HL-60/S4 treated with phorbol 12-myristate 13-acetate at 8.2 ng/mL for 4 days and 3 days (cell line): ENCODE results near the gene KRTAP10-2.

ENCODE experiments used
- in situ Hi-C: fragments of 300-500 bp; cut with MboI; formaldehyde crosslinking; loops from 2 replicates; pipeline ENCODE4 v1.15.0; 2022; ENCODE audit warnings: low sequenced_read_pairs

KRTAP10-2 gene

DNA sequence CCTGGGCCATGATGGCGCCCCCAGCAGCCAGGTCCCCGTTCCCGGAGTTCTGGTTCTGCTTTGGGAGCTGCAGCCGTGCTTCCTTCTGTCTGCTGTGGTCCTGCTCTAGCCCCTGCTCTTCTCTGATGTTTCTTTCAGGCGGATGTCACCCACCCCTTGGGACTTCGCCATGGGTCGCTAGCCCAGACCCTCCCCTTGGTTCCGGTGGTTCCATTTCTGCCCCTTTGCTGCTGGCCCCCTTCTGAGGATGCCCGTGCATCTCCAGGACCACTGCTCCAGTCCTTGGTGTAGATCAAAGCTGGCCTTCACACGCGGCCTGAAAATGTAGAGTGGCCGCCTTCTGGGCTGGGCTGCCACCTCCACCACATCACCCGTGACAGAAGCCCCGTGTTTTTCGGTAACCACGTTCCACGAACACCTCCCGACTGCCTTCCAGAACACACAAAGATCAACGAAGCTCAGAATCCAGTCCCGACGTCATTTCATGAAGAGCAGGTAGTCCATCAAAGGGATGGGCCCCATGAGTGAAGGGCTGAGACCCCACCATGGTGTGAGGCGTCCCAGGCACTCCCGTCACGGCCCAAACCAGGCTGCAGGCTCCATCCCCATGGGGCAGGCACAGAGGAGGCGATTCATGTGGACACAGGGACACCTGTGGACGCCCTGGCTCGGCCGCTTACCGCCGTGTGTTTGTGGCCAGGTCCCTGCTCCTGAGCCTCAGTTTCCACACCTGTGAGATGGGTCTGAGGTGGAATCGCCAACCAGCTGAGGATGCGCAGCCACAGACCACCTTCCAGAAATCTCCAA is 35.7 kb downstream of the KRTAP10-2 start:
- in situ Hi-C loops, result loop anchor here (25.0 kb wide), 1 partner anchor 272 kb away; no protein-coding TSS in a partner anchor

DNA sequence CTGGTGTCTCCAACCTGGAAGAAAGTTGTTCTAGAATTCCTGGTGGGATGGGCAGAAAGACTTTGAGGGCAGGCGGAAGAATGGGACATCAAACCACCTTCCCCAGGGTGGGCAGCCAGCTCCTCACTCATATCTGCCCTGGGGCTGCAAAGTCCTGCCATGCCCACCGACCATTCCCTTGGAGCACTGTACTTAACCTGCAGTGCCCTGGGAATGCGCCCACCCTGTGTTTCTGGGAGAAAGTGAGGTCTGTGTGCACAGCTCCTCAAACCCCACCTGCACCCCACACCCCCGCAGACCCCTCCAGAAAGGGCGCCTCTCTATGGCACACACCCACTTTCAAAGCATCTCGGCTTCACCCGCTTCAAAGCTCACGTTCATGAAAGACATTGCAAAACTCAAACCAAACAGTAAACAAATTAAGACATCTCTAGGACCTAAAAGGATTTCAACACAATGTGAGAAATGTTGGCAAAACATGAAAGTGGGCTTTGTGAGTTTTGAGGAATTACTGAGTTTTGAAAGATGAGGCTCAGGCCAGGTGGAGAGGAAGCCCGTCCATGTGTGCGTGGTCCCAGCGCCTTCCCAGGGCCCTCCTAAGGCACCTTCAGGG is 36.5 kb downstream of the KRTAP10-2 start:
- in situ Hi-C loops, result loop anchor here (25.0 kb wide), 1 partner anchor 272 kb away; no protein-coding TSS in a partner anchor

DNA sequence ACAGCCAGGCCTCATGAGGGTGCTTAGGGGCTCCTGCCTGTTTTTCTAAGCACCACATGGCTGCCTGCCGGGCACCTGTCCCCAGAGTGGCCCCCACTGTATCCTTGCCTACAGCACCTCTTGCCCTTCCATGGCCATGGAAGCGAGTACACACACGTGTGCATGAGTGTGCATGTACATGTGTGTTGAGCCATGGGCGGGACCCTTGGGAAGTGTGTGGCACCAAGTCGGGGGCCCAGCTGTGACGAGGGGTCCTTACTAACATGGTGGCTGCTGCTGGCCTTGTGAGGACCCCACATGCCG is 37.1 kb downstream of the KRTAP10-2 start:
- in situ Hi-C loops, result loop anchor here (25.0 kb wide), 1 partner anchor 273 kb away; no protein-coding TSS in a partner anchor

DNA sequence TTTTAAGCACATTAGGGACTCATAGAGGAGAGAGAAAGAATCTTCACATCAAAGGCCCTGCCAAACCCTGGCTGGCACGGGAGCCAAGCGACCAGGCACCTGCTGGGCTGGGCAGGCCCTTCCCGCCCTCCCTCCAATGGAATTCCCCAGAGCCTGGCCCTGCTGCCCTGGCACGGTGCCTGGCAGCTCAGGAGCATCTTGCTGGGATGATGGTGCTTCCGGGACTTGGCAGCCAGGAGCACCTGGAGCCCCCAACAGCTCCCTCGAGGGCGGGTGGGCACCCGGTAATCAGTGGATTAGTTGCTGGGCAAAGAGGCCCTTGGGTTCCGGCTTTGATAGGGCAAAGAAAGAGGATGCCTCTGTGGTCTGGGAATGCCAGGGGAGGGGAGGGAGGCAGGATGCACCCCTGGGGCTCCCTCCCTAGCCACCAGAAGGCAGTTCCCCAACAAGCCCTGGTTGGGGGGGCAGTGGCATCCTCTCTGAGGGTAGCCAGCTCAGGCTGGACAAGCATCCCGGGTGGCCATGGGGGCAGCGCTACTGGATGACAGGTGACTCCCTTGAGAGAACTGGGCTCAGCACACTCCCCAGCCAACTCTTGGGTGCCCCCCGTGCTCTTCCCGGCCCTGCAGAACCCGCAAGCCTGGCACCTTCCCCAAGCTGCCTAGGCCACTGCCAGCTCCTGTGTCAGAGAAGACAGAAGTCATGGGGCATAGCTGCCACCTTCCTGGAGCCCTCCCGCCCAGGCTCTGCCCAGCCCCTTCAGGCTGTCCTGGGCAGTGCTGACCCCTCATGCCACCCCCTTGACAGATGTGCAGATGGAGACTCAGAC is 37.7 kb downstream of the KRTAP10-2 start:
- in situ Hi-C loops, result loop anchor here (25.0 kb wide), 1 partner anchor 274 kb away; no protein-coding TSS in a partner anchor

DNA sequence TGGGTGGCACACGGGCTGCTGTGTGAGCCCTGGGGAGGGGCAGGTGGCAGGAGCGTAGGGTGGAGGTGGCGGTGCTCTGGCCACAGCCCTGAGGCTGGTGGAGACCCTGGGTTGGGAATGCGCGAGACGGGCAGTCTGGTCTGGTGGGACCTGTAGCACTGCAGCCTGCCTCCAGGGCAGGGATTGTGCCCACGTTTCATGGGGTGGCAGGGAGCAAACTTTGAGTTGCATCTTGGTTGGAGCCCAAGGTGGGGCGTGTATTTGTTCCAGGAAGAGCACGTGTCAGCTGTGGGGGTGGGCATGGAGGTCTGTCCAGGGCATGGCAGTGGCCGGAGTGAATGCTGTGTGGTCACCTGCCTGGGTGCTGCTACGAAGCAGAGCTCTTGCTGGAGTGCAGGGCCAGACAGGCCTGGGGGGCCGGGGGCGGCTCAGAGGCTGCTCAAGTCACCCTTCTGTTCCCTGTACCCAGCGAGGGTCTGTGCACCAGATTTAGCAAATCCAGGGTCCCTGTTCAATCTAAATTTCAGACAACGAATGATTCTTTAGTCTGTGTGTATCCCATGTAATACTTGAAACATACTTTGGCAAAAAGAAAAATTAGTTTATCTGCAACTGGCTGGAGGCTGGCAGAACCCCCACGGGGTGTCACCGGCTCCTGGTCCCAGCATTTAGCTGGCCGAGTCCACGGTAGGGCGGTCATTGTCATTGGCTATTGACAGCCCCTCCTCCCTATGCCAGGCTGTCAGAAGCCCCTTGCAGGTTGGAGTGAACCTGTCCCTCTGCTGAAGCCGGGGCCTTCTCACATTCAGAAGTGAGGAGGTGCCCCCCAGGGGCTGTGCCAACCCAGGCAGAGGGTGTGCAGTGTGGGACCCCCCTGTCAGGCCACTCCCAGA is 38.6 kb downstream of the KRTAP10-2 start:
- in situ Hi-C loops, result loop anchor here (25.0 kb wide), 1 partner anchor 275 kb away; no protein-coding TSS in a partner anchor

DNA sequence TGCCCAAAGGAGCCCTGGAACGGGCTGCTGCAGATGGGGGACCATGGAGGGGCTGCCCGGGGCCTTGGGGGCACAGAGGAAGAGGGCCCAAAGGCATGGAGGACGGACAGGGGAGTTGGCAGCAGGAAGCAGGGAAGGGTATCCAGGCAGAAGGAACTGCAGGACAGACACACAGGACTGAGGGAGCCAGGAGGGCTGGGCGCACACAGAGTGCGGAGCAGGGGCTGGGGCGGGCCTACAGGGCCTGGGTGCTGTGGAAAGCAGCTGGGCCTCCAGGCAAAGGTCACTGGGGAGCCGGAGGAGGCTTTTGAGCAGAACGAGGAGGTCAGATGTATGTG is 39.4 kb downstream of the KRTAP10-2 start:
- in situ Hi-C loops, result loop anchor here (25.0 kb wide), 1 partner anchor 275 kb away; no protein-coding TSS in a partner anchor

DNA sequence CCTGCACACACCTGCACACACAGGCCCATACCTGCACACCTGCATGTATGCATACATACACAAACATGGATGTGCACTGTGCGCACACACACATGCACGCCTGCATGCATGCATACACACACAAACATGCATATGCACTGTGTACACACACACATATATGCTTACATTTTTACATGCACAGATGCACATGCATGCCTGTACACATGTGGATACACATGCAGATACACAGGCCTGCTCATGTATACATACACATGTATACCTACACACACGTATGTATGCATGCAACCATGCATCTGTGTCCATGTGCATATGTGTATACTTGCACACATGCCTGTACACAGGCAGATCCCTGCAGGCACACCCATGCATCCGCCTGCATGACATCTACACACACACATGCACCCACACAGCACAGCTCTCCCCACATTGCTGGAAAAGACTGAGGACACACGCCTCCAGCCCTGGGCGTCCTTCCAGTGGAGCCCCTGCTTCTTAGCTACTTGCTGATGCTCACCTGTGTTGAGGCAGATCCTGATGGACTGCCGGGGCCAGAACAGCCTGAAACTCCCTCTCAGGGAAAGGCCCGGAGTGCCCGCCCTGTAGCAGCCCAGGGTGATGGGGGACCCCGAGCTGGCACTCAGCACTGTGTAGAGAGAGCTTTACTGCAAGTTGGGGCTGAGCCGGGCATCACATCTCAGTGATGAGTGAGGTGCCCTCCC is 39.9 kb downstream of the KRTAP10-2 start:
- in situ Hi-C loops, result loop anchor here (25.0 kb wide), 1 partner anchor 276 kb away; no protein-coding TSS in a partner anchor

DNA sequence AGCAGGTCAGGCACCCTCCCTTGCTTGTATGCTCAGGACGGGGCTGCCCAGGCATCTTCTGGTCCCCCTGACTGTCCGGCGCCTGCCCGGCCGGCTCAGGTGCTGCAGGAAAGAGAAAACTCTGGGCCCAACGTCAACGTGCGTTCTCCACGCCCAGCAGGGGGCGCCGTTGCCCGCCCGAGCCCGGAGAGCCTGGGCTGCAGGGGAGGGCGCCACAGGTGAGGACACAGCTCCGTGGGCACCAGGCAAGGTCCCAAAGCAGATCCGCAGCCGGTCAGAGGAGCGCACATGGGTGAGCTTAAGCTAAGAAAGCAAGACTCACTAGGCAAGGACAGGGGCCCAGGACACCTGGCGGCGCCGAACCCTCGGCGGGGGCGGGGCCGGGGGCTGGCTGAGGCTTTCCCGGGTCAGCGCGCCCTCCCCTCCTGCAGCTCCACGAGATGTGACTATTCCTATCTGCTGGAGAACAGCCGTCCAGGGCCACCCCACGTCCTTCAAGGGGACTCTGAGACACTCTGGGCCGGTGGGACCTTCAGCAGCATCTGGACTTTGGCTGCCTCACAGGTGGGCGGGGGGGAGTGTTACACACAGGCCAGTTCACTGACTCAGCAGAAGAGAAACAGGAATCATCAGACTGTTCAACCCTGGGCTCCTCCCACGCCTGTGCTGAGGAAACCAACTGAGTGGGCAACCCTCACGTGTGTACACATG is 40.6 kb downstream of the KRTAP10-2 start:
- in situ Hi-C loops, result loop anchor here (25.0 kb wide), 1 partner anchor 277 kb away; no protein-coding TSS in a partner anchor

DNA sequence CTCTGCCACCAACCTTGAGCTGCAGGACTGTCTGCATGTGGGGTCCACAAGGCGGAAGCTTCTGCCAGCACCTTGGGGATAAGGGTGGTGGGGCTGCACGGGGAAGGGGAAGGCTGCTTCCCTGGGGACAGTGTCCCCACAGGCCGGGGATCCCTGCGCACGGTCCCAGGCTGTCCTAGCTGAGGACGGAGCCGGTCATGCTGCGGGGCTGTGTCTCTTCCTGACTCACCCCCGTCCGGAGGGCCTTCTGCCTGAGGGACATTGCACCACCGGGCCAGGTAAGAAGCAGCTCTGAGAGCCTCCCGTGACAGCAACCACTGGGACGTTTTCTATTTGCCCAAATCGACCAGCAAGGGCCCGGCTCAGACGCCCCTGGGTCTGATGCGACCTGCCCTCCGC is 41.2 kb downstream of the KRTAP10-2 start:
- in situ Hi-C loops, result loop anchor here (25.0 kb wide), 1 partner anchor 277 kb away; no protein-coding TSS in a partner anchor

DNA sequence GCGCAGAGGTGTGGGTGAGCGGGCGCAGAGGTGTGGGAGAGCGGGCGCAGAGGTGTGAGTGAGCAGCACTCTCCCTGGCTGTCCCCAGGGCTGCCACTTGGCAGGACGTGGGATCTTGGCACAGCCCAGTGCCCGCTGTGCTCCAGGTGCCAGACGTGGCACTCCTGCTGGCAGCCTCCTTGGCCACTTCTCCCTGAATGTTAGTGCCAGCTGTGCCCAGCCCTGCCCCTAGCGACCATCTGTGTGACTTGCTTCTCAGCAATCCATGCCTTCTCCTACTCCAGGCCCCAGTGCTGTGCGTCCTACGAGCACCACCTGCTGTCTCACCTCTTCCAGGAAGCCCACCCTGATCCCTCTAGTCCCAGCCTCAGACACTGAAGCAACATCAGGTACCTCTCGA is 41.8 kb downstream of the KRTAP10-2 start:
- in situ Hi-C loops, result loop anchor here (25.0 kb wide), 1 partner anchor 278 kb away; no protein-coding TSS in a partner anchor

DNA sequence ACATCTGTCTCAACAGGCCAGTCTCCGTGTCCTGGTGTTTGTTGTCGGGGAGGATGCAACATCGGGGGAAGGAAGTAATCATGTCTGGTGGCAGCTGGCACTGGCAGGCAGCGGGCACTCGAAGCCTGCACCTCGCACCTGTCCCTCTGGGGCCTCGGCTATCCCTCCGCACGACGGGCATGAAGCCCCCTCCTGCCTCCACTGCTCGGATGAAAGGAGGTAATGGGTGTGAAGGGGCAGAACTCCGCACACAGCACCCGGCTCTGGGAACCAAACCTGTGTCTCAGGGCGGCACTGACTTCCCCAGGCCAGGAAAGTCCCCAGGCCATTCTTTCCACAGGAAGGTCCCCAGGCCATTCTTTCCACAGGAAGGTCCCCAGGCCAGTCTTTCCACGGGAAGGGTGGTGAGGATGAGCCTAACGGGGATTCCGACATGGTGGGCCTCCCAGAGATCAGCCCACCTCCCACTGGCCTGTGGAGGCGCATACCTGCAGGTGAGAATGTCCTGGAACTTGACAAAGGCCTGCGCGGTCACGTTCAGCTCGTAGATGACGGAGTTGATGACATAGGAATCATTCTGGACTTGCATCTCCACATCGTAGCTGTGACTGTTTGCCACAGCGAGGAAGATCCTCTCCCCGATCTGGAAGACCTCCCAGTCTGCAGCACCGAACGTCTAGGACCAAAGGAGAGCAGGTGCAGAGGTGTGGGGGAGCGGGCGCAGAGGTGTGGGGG is 42.4 kb downstream of the KRTAP10-2 start:
- in situ Hi-C loops, result loop anchor here (25.0 kb wide), 1 partner anchor 278 kb away; no protein-coding TSS in a partner anchor

DNA sequence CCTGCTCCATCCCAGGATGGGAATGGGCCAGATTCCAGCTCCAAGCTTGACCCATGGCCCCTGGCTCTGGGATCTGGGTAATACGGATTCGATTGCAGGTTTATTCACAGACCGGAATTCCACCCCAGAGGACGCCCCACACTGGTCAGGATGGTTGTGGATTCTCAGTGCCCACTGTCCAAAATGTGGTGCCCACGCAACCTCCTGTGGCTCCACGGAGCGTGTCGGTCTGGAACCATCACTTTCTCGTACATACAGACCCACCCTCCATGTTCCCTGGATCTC is 42.9 kb downstream of the KRTAP10-2 start:
- in situ Hi-C loops, result loop anchor here (25.0 kb wide), 1 partner anchor 279 kb away; no protein-coding TSS in a partner anchor

DNA sequence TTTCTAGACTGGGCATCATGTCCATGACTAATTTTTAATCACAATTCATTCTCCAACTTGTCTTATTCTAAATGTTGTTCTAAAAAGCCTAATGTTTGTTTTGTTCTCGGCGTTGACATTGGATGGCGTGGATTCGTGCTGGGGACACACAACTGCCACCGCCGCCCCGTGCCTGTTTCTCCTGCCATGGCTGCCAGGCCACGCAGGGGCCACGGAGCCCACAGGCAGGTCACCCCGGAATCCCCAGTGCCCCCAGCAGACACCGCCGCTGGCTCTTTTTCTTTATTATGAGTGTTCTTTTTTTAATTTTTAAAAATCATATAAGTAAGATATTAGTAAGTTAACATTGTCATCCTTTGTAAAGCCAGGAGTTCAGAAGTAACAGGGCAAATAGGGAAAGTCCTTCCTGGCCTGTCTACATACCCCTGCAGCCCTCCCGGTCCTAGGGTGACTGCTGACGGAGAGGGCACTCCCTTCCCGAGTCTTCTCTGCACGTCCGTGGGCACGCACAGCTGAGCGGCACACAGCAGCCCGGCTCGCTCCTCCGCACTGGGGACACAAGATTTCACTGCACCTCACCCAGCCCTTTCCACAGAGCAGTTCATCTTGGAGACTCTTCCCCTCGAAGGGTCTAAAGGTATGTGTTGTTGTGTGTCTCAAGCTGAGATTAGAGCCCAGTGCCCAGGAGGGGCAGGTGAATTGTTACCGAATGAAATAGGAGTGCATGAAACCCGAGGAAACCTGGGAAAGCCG is 43.5 kb downstream of the KRTAP10-2 start:
- in situ Hi-C loops, result loop anchor here (25.0 kb wide), 1 partner anchor 279 kb away; no protein-coding TSS in a partner anchor

DNA sequence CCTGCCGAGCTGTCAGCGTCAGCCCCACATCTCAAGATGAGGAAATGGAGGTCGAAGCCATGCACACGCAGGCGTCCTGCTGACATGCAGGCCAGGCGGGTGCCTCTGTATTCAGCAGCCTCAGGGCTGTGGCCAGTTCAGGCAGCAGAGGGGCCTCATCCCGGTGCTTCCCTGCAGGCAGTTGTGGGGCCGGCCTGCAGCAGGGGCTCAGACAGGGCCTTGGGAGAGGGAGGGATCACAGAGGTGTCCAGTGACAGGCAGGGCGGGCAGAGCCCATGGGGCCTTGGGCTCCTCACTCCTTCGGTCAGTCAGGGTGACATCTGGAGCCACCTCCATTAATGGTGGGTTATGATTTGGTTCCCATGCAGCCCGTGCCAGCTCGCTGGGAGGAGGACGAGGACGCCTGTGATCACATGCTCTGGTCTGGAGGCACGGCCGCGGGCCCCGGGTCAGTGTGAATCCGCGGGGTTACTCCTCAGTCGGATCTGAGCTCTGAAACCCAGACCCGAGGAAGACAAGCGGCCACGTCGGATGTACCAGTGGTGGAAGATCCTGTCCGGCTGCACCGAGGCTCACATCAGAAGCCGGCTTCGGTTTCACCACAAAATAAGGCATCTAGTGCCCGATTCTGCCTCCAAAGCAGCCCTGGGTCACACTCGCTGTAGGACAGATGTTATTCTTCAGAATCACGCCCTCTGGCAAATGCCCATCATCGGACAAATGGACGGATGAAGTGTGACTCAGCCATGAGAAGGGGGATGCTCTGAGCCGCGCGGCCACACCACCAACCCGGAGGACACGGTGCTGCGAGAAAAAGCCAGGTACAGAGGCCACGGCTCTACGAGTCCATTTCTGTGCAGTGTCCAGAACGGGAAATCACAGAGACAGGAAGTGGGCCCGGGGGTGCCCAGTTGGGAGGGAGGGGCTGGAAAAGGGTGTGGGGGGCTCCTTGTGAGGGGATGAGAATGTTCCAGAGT is 44.7 kb downstream of the KRTAP10-2 start:
- in situ Hi-C loops, result loop anchor here (25.0 kb wide), 1 partner anchor 281 kb away; no protein-coding TSS in a partner anchor

DNA sequence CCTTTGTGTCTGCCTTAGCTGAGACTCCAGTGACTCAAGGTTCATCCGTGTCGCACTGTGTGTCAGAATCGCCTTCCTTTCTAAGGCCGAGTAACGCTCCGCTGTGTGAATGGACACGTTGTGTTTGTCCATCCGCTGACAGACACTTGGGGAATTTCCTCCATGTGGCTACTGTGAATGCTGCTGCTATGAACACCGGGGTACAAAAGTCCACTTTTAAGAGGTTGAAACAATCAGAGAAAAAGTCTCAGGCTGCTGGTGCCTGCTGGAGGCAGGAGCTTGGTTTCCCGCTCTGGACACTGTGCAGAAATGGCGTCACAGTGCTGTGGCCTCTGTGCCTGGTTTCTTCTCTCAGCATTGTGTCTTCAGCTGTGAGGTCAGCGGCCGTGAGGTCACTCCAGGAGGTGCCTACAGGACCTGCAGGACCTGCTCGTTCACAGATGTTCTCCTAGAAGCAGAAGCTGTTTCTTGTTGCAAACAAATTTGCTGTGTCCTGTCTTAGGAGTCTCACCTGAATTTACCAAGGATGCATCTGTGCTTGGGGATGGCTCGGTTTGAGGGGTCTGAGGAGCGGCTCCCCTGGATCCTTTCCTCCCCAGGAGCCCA is 45.5 kb downstream of the KRTAP10-2 start:
- in situ Hi-C loops, result loop anchor here (25.0 kb wide), 1 partner anchor 282 kb away; no protein-coding TSS in a partner anchor
